DND-41 (cell line): ENCODE results near the gene CREB3L4.

Experiments used
- ATAC-seq: fragments of 200-7000 bp; cut with Tn5 transposase; 3 replicates; pipeline ENCODE4 v1.9.1; 2021; ENCODE audit warnings: low read depth; ENCODE audit not compliant: insufficient read depth
- DNase-seq: peaks from one replicate; pipeline ENCODE4 v3.0.0-alpha.2; 2020
- H2AFZ ChIP-seq: 2 replicates; pipeline ENCODE4 v1.6.0; 2012; ENCODE audit warnings: low read depth, low read length
- H3K27ac ChIP-seq: 2 replicates; pipeline ENCODE4 v1.5.1; 2012; ENCODE audit warnings: low read length, inconsistent platforms
- H3K27me3 ChIP-seq: fragments of 200-600 bp; sonication (generic); 2 replicates; pipeline ENCODE4 v1.6.0; 2012; ENCODE audit warnings: low read length, mild to moderate bottlenecking, inconsistent platforms; ENCODE audit not compliant: insufficient read depth, poor library complexity
- H3K36me3 ChIP-seq: 2 replicates; pipeline ENCODE4 v1.5.1; 2012; ENCODE audit warnings: low read length, inconsistent platforms; ENCODE audit not compliant: insufficient read depth
- H3K4me1 ChIP-seq: 2 replicates; pipeline ENCODE4 v1.5.1; 2012; ENCODE audit warnings: mild to moderate bottlenecking, low read length; ENCODE audit not compliant: insufficient read depth
- H3K4me2 ChIP-seq: 2 replicates; pipeline ENCODE4 v1.6.0; 2012; ENCODE audit warnings: mild to moderate bottlenecking, moderate library complexity, low read length, inconsistent platforms; ENCODE audit not compliant: insufficient read depth
- H3K4me3 ChIP-seq, 2 experiments: fragments of 200-600 bp in 1 of 2; shearing (Covaris generic) in 1 of 2; 2 replicates each; pipeline ENCODE4 v1.5.1; 2012 to 2016; ENCODE audit warnings: inconsistent platforms in 2 of 2, low read length in 2 of 2, mild to moderate bottlenecking in 2 of 2, low read depth in 1 of 2, moderate library complexity in 1 of 2
- H3K79me2 ChIP-seq: 2 replicates; pipeline ENCODE4 v1.6.0; 2012; ENCODE audit warnings: low read length, inconsistent platforms; ENCODE audit not compliant: insufficient read depth
- H3K9ac ChIP-seq: 2 replicates; pipeline ENCODE4 v1.6.0; 2012; ENCODE audit warnings: low read depth, mild to moderate bottlenecking, inconsistent platforms, low read length, moderate library complexity
- H3K9me3 ChIP-seq: 2 replicates; pipeline ENCODE4 v1.5.1; 2012; ENCODE audit warnings: low read length, moderate library complexity, mild to moderate bottlenecking, inconsistent platforms; ENCODE audit not compliant: insufficient read depth, severe bottlenecking
- H4K20me1 ChIP-seq: 2 replicates; pipeline ENCODE4 v1.6.0; 2012; ENCODE audit warnings: low read length; ENCODE audit not compliant: insufficient read depth
- EZH2 ChIP-seq: IDR thresholded peaks from 3 replicates; pipeline ENCODE4 v1.6.1; 2012; ENCODE audit warnings: borderline replicate concordance, low read depth, mild to moderate bottlenecking, moderate library complexity, low read length, inconsistent platforms; ENCODE audit not compliant: severe bottlenecking
- TF ChIP-seq, protein P1 (sequence below): IDR thresholded peaks from 2 replicates; pipeline ENCODE4 v1.5.1; 2012; ENCODE audit warnings: borderline replicate concordance, low read length, moderate library complexity, mild to moderate bottlenecking; ENCODE audit not compliant: poor library complexity, severe bottlenecking; ENCODE audit errors: extremely low read depth

The CREB3L4 gene

DNA sequence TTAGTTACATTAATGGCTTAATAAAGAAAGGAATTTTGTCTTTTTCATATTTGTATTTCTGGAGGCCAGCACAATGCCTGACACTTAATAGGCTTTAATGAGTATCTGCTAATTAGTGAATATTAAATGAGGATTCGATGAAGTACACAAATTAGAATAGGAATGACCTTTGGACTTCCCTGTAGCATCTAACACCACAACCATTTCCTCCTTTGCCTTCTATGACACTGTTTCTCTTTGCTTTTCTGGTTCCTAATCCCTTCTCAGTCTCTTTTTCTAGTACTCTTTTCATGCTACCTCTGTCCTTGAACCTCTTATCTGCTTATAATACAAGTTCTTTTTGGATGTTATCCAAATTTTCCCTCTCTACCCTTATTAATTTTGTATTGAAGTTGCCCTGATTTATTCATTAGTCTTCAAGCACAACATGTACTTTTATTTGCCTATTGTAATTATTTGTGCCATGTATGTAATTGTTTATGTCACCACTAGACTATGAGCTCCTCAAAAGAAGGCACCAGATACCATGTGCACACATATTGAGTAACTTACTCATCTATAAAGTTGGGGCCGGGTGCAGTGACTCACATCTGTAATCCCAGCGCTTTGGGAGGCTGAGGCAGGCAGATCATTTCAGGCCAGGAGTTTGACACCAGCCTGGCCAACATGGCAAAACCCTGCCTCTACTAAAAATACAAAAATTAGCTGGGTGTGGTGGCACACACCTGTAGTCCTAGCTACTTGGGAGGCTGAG lies 46.6 kb downstream of the CREB3L4 start:
- H2AFZ ChIP-seq: no peak overlapping the region
- no peak for TF ChIP-seq EZH2
- TF ChIP-seq, protein P1, sequence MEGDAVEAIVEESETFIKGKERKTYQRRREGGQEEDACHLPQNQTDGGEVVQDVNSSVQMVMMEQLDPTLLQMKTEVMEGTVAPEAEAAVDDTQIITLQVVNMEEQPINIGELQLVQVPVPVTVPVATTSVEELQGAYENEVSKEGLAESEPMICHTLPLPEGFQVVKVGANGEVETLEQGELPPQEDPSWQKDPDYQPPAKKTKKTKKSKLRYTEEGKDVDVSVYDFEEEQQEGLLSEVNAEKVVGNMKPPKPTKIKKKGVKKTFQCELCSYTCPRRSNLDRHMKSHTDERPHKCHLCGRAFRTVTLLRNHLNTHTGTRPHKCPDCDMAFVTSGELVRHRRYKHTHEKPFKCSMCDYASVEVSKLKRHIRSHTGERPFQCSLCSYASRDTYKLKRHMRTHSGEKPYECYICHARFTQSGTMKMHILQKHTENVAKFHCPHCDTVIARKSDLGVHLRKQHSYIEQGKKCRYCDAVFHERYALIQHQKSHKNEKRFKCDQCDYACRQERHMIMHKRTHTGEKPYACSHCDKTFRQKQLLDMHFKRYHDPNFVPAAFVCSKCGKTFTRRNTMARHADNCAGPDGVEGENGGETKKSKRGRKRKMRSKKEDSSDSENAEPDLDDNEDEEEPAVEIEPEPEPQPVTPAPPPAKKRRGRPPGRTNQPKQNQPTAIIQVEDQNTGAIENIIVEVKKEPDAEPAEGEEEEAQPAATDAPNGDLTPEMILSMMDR: no peak
- no peak overlapping the region for H3K4me2 ChIP-seq
- no peaks in the 10 kb centered on the region for H3K27me3 ChIP-seq
- H3K79me2 ChIP-seq: no peaks in the 10 kb centered on the region
- H3K9ac ChIP-seq: no peak overlapping the region
- H3K27ac ChIP-seq: no peak overlapping the region
- no peaks in the 10 kb centered on the region for H3K36me3 ChIP-seq
- H3K9me3 ChIP-seq: no peaks in the 10 kb centered on the region
- ATAC-seq (no peak), DNase-seq (no peak)
- no peaks in the 10 kb centered on the region for H3K4me1 ChIP-seq
- H4K20me1 ChIP-seq: no peaks in the 10 kb centered on the region
- H3K4me3 ChIP-seq: no peak overlapping the region

DNA sequence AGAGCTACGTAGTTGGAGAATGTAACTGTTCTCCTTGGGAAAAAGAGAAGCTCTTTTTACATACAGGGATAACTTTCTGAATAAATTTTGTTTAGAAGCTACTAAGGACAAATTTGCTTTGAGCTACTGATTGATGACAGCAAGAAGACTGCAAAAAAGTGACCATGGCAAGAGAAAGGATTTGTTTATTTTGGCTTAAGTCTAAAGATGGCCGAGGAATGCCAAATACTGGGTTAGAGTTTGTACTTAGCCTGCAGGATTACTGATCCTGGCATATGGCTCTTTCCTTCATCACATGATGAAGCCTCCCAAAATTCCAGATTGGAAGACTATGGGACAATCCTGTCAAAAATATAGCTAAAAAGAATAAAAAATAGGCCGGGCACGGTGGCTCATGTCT lies 51.6 kb downstream of the CREB3L4 start:
- H3K9me3 ChIP-seq: no peaks in the 10 kb centered on the region
- no peak overlapping the region for H3K9ac ChIP-seq
- no peaks in the 10 kb centered on the region for H4K20me1 ChIP-seq
- H3K4me3 ChIP-seq: no peak overlapping the region
- H3K27me3 ChIP-seq: no peaks in the 10 kb centered on the region
- no peaks in the 10 kb centered on the region for H3K4me1 ChIP-seq
- no peak overlapping the region for H2AFZ ChIP-seq
- TF ChIP-seq EZH2: no peak
- H3K79me2 ChIP-seq: no peaks in the 10 kb centered on the region
- H3K4me2 ChIP-seq: no peak overlapping the region
- ATAC-seq: no peak
- DNase-seq: no peak
- no peak overlapping the region for H3K27ac ChIP-seq
- H3K36me3 ChIP-seq: no peaks in the 10 kb centered on the region

DNA sequence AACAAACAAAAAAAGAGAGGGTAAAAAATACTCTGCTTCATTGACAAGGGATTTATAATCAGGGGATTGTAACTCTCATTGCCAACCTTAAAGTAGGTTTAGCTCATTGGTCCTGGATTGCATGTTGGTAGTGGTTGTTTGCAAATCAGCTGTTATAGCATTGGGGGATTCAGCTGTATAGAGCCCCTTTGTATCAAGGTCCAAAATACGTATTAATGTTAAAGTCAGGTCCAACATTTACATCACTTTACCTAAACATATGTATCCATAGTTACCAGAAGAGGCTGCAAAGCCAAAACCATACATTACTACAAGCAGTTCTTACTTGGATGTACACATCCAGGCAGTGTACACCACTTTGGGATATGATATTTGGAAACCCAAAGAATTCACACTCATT lies 52.2 kb downstream of the CREB3L4 start:
- no peaks in the 10 kb centered on the region for H3K36me3 ChIP-seq
- no peaks in the 10 kb centered on the region for H4K20me1 ChIP-seq
- H3K27me3 ChIP-seq: no peaks in the 10 kb centered on the region
- H3K4me1 ChIP-seq: no peaks in the 10 kb centered on the region
- no peak overlapping the region for H2AFZ ChIP-seq
- TF ChIP-seq EZH2: no peak
- TF ChIP-seq, protein P1: no peak
- no peaks in the 10 kb centered on the region for H3K79me2 ChIP-seq
- H3K9me3 ChIP-seq: no peaks in the 10 kb centered on the region
- H3K27ac ChIP-seq: no peak overlapping the region
- H3K4me2 ChIP-seq: no peak overlapping the region
- no peak for DNase-seq
- no peak for ATAC-seq
- H3K4me3 ChIP-seq: no peak overlapping the region
- no peak overlapping the region for H3K9ac ChIP-seq
